Thymus (tissue), 11 donors: Measurements from ENCODE around the gene SLAIN1. TPM values are rescaled to one million over a fixed set of nuclear protein-coding genes. Genes with fewer than 3 reads are reported as not detected.
A peak's percentile ranks its signal among the peaks of the same experiment; 100 is the strongest.

Experiments used
- DNase-seq, 9 donors: peaks; one replicate each; pipeline ENCODE4 v3.0.0-alpha.2; 2013; ENCODE audit warnings: low spot score in 9 of 9, low read depth in 6 of 9, missing footprints in 1 of 9
- H3K27ac ChIP-seq, 2 donors: one replicate each; pipeline ENCODE4 v1.5.1; 2013; ENCODE audit warnings: control low read depth in 1 of 2, low read depth in 1 of 2, low read length in 1 of 2, mild to moderate bottlenecking in 1 of 2, moderate library complexity in 1 of 2
- H3K27me3 ChIP-seq, 2 donors: one replicate each; pipeline ENCODE4 v1.5.1; 2013; ENCODE audit warnings: low read length in 1 of 2; ENCODE audit not compliant: control insufficient read depth in 2 of 2, insufficient read depth in 1 of 2
- H3K36me3 ChIP-seq, 2 donors: one replicate each; pipeline ENCODE4 v1.5.1; 2013; ENCODE audit warnings: low read length in 1 of 2, mild to moderate bottlenecking in 1 of 2, moderate library complexity in 1 of 2; ENCODE audit not compliant: control insufficient read depth in 2 of 2, insufficient read depth in 2 of 2
- H3K4me1 ChIP-seq, 2 donors: one replicate each; pipeline ENCODE4 v1.5.1; 2013; ENCODE audit warnings: low read length in 2 of 2; ENCODE audit not compliant: control insufficient read depth in 2 of 2, insufficient read depth in 2 of 2
- H3K4me3 ChIP-seq, 2 donors: one replicate each; pipeline ENCODE4 v1.5.1; 2013; ENCODE audit warnings: low read length in 2 of 2, control low read depth in 1 of 2, mild to moderate bottlenecking in 1 of 2
- H3K9me3 ChIP-seq, 2 donors: one replicate each; pipeline ENCODE4 v1.5.1; 2013; ENCODE audit warnings: low read length in 1 of 2, mild to moderate bottlenecking in 1 of 2; ENCODE audit not compliant: control insufficient read depth in 2 of 2, insufficient read depth in 1 of 2
- WGBS: extraction: QIAGEN DNeasy Blood & Tissue Kit; methylation state at CpG from one replicate; pipeline ENCODE4 v1.1.7; 2013; 5-methylcytosine and 5-hydroxymethylcytosine counted together
- polyA plus RNA-seq: library from polyadenylated mRNA; stranded (reverse); fragments of 200-250 nt; gene quantifications from one replicate; pipeline ENCODE4 v1.2.3, GENCODE V29; 2013
- total RNA-seq: library from RNA; stranded (reverse); fragments of 120-200 nt; gene quantifications from one replicate; pipeline ENCODE4 v1.2.4, GENCODE V29; 2013
- donor health status: healthy.

The SLAIN1 gene
- total and polyA plus RNA-seq, 2 donors: 16.3 to 49.7 TPM

DNA sequence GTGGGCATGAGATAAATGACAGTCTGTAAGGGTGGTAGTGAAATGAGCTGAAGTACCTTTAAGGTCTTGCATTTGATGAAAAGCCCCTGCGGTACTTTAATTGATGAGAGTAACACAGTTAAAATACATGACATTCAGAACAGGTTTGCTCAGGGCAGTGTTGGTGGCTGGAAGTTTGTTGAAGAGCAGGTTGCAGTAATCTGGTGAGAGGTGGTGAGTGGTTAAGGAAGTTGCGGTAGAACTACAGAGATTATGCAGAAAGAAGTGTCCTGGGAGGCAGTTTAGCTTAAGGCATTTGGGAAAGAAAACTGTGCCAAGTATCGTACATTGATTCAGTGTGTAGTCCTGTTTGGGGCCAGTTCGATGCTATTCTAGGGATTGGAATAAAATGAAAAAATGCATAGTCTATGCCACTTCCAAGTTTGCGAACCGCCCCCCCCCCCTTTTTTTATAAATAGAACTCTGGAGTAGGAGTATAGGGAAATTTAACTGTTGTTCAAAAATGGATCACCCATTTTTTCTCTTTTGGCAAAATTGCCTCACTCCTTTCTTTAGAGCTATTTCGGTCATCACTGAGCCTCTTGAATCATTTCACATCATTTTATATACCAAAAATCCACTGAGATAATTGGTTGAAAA lies 42.7 kb downstream of the SLAIN1 start:
- Histone ChIP-seq H3K27me3 (no peaks in the 10 kb centered on the region), H3K4me3 (no peak overlapping the region), H3K4me1 (no peaks in the 10 kb centered on the region), H3K9me3 (no peaks in the 10 kb centered on the region), H3K36me3 (peaks cover 10 to 20% of the 10 kb centered on the region in 2 donors), H3K27ac (no peak overlapping the region)
- 97% methylated on average over 7 of the region's 7 CpGs for WGBS
- no peak for DNase-seq

DNA sequence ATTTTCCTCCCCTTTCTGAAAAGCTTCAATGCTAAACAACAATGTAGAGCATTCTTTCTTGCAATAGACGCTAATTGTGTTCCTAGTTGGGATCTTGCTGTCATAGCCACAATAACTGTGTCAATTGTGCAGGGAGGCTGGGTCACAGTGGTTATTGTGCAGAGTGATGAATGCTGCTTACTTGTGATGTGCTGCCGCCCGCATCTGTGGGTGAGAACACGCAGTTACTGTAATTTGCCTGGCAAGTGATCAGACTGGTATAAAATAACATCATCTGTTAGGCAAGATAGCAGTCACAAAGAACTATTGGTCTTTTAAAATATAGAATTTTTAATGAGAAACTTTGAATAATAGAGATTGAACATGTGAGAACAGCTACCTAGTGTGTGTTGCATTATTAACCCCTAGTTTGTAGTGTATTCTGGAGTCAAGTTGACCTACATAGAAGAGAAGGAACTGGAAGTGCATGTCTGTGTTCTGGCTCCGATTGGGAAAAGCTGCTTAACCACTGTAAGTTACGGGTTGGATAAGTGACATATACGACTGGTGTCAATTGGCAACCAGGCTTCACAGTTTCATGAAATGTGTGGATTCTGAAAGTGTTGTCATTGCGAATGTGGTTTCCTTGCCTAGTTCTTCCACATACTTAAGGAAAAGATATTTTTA lies 43.6 kb downstream of the SLAIN1 start:
- Histone ChIP-seq H3K9me3 (no peaks in the 10 kb centered on the region), H3K27ac (no peak overlapping the region), H3K36me3 (peaks cover 10 to 19% of the 10 kb centered on the region in 2 donors), H3K4me3 (no peak overlapping the region), H3K4me1 (no peaks in the 10 kb centered on the region), H3K27me3 (no peaks in the 10 kb centered on the region)
- WGBS: 97% methylated on average over 8 of the region's 8 CpGs
- DNase-seq: no peak

DNA sequence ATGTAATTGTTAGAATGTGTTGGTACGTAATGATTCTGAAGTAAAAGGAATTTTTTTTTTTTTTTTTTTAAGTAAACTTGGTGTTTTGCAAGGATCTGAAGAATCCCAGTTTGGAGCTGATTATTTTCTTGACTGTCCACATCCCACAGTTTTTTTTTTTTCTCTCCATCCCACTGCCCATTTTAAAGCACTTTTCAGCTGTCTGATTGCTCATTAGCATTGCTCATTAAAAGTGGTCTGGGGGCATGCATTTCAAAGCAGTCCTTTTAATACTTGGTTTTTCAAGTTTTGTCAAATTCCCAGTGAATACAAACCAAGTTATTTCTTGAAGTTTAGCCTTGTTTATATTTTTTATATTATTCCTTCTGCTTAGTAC lies 44.1 kb downstream of the SLAIN1 start:
- no peak overlapping the region for H3K27ac ChIP-seq
- peaks cover 10 to 20% of the 10 kb centered on the region in 2 donors for H3K36me3 ChIP-seq
- no peaks in the 10 kb centered on the region for H3K9me3 ChIP-seq
- H3K4me3 ChIP-seq: no peak overlapping the region
- no peak for DNase-seq
- H3K4me1 ChIP-seq: no peaks in the 10 kb centered on the region
- no peaks in the 10 kb centered on the region for H3K27me3 ChIP-seq
- WGBS: 100% methylated on average over 1 of the region's 1 CpG

DNA sequence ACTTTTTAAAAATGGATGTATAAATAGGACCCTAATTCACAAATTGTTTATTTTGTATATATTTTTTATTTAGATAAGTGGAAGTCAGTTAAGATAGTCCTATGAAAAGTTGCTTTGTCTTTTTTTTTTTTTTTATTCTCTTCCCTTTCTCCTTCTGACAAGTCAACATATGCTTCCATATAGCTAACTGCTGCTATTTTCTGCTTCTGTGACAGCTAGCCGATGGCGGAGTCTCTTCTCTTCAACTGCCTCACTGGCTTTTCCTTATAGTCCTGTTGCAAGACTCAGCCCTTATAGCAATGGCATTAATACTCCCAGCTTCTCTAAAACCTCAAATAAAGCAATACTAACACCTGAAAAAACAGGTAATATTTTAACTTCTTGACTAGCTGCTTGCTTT lies 45.3 kb downstream of the SLAIN1 start:
- WGBS: 100% methylated on average over 2 of the region's 2 CpGs
- Histone ChIP-seq H3K36me3 (peaks cover 15 to 32% of the 10 kb centered on the region in 2 donors), H3K9me3 (no peaks in the 10 kb centered on the region), H3K4me1 (no peaks in the 10 kb centered on the region), H3K4me3 (no peak overlapping the region), H3K27ac (no peak overlapping the region), H3K27me3 (no peaks in the 10 kb centered on the region)
- no peak for DNase-seq

DNA sequence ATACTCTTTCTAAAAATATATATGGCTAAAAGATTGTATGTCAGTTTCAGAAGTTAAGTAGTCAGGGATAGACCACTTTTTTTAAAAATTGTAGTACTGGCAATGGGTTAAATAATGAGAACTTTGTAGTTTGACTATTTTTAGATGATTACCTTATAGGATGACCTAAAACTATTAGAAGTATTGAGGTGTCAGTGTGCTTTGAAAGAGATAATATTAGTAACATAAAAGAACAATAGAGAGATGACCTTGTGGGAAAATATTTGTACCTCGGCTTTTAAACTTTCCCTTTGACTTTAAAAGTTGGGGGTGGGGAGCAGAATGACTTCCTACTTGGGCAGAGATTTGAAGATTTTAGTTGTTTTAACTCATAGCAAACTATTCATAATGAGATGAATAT lies 48.3 kb downstream of the SLAIN1 start:
- H3K9me3 ChIP-seq: no peaks in the 10 kb centered on the region
- WGBS: 94% methylated on average over 1 of the region's 1 CpG
- H3K4me1 ChIP-seq: peaks cover 0 to 3% of the 10 kb centered on the region in 2 donors

DNA sequence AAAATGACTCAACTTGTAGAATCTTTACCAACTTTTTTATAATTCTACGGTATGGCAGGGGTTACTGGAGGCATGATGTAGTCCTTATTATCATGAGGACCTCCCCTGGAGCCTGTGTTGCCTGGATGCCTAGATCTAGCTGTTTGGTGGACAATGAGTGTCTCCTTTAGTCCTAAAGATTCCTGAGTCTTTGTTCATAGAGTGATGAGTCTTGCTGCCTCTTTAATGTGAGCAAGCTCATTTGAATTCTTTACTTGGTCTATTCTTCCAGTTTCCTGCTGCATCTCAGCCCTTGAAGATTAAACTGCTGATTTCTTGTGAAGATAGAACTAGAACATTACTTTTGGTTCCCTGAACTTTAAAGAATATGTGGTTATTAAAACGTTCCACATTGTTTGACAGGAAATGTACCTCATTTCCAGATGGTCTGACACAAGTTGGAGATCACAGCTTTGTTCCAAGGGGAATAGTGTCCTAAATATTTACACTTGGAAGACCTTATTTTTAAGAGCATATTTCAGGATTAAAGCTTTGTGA lies 51.9 kb downstream of the SLAIN1 start:
- Histone ChIP-seq H3K27ac (no peak overlapping the region), H3K4me1 (peaks cover 3% of the 10 kb centered on the region in 2 donors), H3K9me3 (no peaks in the 10 kb centered on the region), H3K27me3 (no peaks in the 10 kb centered on the region), H3K4me3 (no peak overlapping the region), H3K36me3 (peaks cover 12 to 32% of the 10 kb centered on the region in 2 donors)
- DNase-seq: peak in 2 of 9 donors; percentile 10 to 31
- WGBS: 48% methylated on average over 2 of the region's 2 CpGs

More for the DNA sequence above, 48.3 kb downstream of the SLAIN1 start:
- Histone ChIP-seq H3K4me3 (no peak overlapping the region), H3K27me3 (no peaks in the 10 kb centered on the region), H3K36me3 (peaks cover 15 to 35% of the 10 kb centered on the region in 2 donors), H3K27ac (no peak overlapping the region)
- DNase-seq: no peak

DNA sequence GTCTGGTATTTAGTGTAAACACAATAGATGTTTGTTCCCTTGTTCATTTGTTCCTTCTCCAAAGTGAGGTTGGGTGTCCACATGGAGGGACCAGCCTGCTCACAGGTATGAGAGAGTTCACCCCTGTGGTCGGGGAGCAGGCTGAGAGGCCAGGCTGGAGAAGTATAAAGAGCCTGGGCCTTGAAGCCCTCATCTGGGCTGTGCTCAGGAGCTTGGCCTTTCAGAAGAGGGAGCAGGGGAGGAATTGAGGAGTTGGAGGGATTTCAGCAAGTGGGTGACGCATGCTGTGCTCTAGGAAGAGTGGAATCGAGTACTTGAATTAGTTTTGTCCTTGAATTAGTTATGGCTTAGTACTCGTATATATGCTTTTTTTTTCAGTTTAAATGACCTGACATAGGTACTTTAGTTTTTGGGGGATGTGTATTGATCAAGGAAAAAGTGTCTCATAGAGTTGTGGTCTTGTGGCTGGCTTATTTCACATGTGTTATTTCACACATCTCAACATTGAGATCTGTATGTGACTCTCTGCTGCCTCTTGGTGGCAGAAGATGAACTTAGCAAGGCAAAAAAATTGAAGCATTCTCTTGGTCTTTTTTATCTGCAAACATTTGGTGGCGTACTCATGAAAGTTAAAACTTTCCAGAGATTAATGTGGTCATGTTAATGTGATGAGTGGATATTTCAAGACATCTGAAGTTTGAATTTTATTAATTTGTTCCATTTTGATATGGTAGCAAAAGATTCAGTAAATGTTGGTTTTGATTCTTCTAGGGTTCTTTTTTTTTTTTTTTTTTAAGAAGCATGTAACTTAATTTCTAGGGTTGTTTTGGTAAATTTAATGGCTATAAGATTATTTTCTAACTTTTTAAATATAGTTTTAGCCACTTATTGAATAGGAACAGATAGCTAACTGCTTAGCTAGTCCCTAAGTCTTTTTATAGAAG lies 54.3 kb downstream of the SLAIN1 start:
- Histone ChIP-seq H3K27ac (no peak overlapping the region), H3K4me1 (peaks cover 3% of the 10 kb centered on the region in 2 donors), H3K9me3 (no peaks in the 10 kb centered on the region), H3K4me3 (no peak overlapping the region), H3K27me3 (no peaks in the 10 kb centered on the region), H3K36me3 (peaks cover 5 to 26% of the 10 kb centered on the region in 2 donors)
- DNase-seq: peak; percentile 19 to 83 (median 57)
- WGBS: 76% methylated on average over 5 of the region's 5 CpGs

DNA sequence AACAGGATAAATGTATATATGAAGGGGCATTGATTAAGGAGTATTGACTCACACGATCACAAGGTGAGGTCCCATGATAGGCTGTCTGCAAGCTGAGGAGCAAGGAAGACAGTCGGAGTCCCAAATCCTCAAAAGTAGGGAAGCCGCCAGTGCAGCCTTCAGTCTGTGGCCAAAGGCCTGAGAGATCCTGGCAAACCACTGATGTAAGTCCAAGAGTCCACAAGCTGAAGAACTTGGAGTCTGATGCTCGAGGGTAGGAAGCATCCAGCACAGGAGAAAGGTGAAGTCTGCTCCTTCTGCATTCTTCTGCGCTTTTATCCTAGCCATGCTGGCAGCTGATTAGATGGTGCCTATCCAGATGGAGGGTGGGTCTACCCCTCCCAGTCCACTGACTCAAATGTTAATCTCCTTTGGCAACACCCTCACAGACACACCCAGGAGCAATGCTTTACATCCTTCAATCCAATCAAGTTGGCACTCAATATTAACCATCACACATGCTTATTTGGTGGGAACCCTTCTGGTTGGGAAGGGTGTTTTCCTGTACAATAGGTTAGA lies 55.1 kb downstream of the SLAIN1 start:
- Histone ChIP-seq H3K4me3 (no peak overlapping the region), H3K4me1 (peaks cover 3% of the 10 kb centered on the region in 2 donors), H3K36me3 (peaks cover 2 to 18% of the 10 kb centered on the region in 2 donors), H3K27me3 (no peaks in the 10 kb centered on the region), H3K27ac (no peak overlapping the region), H3K9me3 (no peaks in the 10 kb centered on the region)
- 97% methylated on average over 5 of the region's 5 CpGs for WGBS
- no peak for DNase-seq
